Measurements from ENCODE around the gene KCNMA1.

DNA sequence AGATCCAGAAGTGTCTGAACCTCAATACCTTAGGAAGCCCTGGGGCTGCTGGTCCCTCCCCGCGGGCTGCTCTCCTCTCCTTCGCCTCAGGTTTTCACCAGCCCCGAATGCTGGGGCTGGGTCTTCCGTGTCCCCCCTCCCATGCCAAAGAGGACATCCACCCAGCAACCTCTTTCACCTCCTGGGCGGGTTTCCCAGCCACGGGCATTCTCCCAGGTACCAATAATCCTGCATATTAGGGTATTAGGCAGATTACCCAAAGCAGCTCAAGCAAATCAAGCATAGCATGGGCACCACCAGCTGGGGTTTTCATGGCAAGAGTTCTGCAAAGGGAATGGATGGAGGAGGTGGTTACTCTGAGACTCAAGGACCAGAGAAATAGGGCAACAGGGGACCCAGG, 224.4 kb downstream of the KCNMA1 start:
- TF ChIP-seq, protein P1, sequence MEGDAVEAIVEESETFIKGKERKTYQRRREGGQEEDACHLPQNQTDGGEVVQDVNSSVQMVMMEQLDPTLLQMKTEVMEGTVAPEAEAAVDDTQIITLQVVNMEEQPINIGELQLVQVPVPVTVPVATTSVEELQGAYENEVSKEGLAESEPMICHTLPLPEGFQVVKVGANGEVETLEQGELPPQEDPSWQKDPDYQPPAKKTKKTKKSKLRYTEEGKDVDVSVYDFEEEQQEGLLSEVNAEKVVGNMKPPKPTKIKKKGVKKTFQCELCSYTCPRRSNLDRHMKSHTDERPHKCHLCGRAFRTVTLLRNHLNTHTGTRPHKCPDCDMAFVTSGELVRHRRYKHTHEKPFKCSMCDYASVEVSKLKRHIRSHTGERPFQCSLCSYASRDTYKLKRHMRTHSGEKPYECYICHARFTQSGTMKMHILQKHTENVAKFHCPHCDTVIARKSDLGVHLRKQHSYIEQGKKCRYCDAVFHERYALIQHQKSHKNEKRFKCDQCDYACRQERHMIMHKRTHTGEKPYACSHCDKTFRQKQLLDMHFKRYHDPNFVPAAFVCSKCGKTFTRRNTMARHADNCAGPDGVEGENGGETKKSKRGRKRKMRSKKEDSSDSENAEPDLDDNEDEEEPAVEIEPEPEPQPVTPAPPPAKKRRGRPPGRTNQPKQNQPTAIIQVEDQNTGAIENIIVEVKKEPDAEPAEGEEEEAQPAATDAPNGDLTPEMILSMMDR (conservative IDR thresholded peaks at IDR 0.05) = no peak
- TF ChIP-seq EZH2 (IDR thresholded peaks at IDR 0.05; ENCODE audit: low read depth) = no peak

Measured in PC-9 (cell line).